WERI-Rb-1 (cell line): ENCODE measurements around the gene CCM2.

ENCODE experiments used
- DNase-seq: peaks from one replicate; pipeline ENCODE4 v3.0.0-alpha.2; 2020
- H3K27ac ChIP-seq: fragments of 250-450 bp; sonication (Bioruptor Pico); 2 replicates; pipeline ENCODE4 v1.5.1; 2020; ENCODE audit warnings: mild to moderate bottlenecking, moderate library complexity
- H3K27me3 ChIP-seq: fragments of 250-450 bp; sonication (Bioruptor Pico); 2 replicates; pipeline ENCODE4 v1.5.1; 2021; ENCODE audit warnings: mild to moderate bottlenecking, low read depth, moderate library complexity; ENCODE audit not compliant: insufficient read depth, severe bottlenecking
- H3K36me3 ChIP-seq: fragments of 250-450 bp; sonication (Bioruptor Pico); 2 replicates; pipeline ENCODE4 v1.5.1; 2020; ENCODE audit warnings: mild to moderate bottlenecking, moderate library complexity
- H3K4me3 ChIP-seq: 2 replicates; pipeline ENCODE4 v1.5.1; 2011; ENCODE audit warnings: low read depth, mild to moderate bottlenecking, control low read depth, low read length
- H3K9me3 ChIP-seq: fragments of 250-450 bp; sonication (Bioruptor Pico); 2 replicates; pipeline ENCODE4 v1.5.1; 2021; ENCODE audit warnings: mild to moderate bottlenecking, moderate library complexity; ENCODE audit not compliant: severe bottlenecking
- CTCF ChIP-seq: IDR thresholded peaks from 2 replicates; pipeline ENCODE4 v1.5.1; 2011; ENCODE audit warnings: low read depth, mild to moderate bottlenecking, control low read depth, inconsistent platforms, low read length

The CCM2 gene

GRCh38 chr7:45053401-45053800 lies 53.4 kb downstream of the CCM2 start:
- Histone ChIP-seq H3K27ac (no peak overlapping the region), H3K36me3 (no peaks in the 10 kb centered on the region), H3K4me3 (no peak overlapping the region), H3K9me3 (no peaks in the 10 kb centered on the region), H3K27me3 (no peaks in the 10 kb centered on the region)
- DNase-seq = no peak
- TF ChIP-seq CTCF = no peak

- Histone ChIP-seq H3K27me3 (no peaks in the 10 kb centered on the region), H3K4me3 (no peak overlapping the region), H3K36me3 (no peaks in the 10 kb centered on the region), H3K9me3 (no peaks in the 10 kb centered on the region), H3K27ac (no peak overlapping the region)
- TF ChIP-seq CTCF = no peak
- DNase-seq = no peak
Measured at GRCh38 chr7:45053941-45054340, 53.9 kb downstream of the CCM2 start.

- Histone ChIP-seq H3K27ac (no peak overlapping the region), H3K36me3 (no peaks in the 10 kb centered on the region), H3K27me3 (no peaks in the 10 kb centered on the region), H3K4me3 (no peak overlapping the region), H3K9me3 (no peaks in the 10 kb centered on the region)
- no peak for TF ChIP-seq CTCF
- DNase-seq = no peak
Measured at GRCh38 chr7:45054442-45054841, 54.4 kb downstream of the CCM2 start.

GRCh38 chr7:45055016-45055415 lies 55.0 kb downstream of the CCM2 start:
- Histone ChIP-seq H3K27ac (no peak overlapping the region), H3K36me3 (no peaks in the 10 kb centered on the region), H3K27me3 (no peaks in the 10 kb centered on the region), H3K4me3 (no peak overlapping the region), H3K9me3 (no peaks in the 10 kb centered on the region)
- DNase-seq = no peak
- TF ChIP-seq CTCF = no peak

GRCh38 chr7:45055594-45056219 lies 55.7 kb downstream of the CCM2 start:
- Histone ChIP-seq H3K4me3 (no peak overlapping the region), H3K27me3 (no peaks in the 10 kb centered on the region), H3K27ac (no peak overlapping the region), H3K9me3 (no peaks in the 10 kb centered on the region), H3K36me3 (no peaks in the 10 kb centered on the region)
- DNase-seq = no peak
- no peak for TF ChIP-seq CTCF

GRCh38 chr7:45057878-45058277 lies 57.9 kb downstream of the CCM2 start:
- TF ChIP-seq CTCF = no peak
- Histone ChIP-seq H3K36me3 (no peaks in the 10 kb centered on the region), H3K9me3 (no peaks in the 10 kb centered on the region), H3K27ac (no peak overlapping the region), H3K4me3 (no peak overlapping the region), H3K27me3 (no peaks in the 10 kb centered on the region)
- no peak for DNase-seq
